Subcutaneous adipose tissue (tissue), 4 donors: Measurements from ENCODE around the gene POU3F1. TPM values are rescaled to one million over a fixed set of nuclear protein-coding genes. Genes with fewer than 3 reads are reported as not detected.

Source experiments
- total RNA-seq, 4 donors: library from RNA; depleted of rRNA; stranded (reverse); fragments of >200 nt; gene quantifications; one replicate each; pipeline ENCODE4 v1.1.0, GENCODE V29; 2016
- TF ChIP-seq, protein P1 (sequence below): fragments of 450-650 bp; IDR thresholded peaks from one replicate; pipeline ENCODE4 v1.5.1; 2016; ENCODE audit warnings: low read depth, mild to moderate bottlenecking, control low read depth, antibody characterized with exemption, moderate library complexity

The POU3F1 gene
- total RNA-seq, 4 donors from 2014 or later, result not detected

DNA sequence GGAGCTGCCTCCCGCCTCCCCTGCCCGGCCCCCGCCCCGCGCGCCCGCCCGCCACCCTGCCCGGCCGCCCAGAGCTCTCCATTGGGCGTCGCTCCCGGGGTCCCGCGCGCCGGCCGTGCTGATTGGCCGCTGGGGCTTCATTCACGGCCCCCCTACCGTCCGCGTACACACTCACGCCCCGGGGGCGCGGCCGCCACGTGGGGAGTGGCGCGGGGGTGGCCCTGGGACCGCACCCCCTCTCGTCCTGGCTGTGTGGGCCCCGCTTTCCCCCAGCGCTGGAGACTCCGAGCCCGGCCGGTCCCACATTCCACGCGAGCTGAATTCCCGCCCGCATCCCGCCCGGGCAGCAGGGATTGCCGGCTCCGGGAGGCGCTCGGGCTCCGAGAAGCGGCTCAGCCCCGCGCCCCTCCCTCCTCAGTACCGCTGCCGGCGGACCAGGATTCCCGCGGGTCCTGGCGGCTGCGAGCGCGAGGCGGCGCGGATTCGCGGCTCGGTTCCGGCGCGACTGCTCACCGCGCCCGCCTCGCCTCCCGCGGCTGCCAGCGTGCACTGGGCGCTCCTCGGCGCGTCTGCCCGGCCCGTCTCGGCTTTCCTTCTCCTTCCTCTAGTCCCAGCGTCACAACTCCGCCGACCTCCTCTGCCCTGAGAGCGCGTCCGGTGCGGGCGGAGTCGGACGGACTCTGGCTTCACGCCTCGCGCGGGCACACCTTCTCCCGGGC, 450 bp upstream of the POU3F1 start:
- TF ChIP-seq, protein P1, sequence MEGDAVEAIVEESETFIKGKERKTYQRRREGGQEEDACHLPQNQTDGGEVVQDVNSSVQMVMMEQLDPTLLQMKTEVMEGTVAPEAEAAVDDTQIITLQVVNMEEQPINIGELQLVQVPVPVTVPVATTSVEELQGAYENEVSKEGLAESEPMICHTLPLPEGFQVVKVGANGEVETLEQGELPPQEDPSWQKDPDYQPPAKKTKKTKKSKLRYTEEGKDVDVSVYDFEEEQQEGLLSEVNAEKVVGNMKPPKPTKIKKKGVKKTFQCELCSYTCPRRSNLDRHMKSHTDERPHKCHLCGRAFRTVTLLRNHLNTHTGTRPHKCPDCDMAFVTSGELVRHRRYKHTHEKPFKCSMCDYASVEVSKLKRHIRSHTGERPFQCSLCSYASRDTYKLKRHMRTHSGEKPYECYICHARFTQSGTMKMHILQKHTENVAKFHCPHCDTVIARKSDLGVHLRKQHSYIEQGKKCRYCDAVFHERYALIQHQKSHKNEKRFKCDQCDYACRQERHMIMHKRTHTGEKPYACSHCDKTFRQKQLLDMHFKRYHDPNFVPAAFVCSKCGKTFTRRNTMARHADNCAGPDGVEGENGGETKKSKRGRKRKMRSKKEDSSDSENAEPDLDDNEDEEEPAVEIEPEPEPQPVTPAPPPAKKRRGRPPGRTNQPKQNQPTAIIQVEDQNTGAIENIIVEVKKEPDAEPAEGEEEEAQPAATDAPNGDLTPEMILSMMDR, result no peak

DNA sequence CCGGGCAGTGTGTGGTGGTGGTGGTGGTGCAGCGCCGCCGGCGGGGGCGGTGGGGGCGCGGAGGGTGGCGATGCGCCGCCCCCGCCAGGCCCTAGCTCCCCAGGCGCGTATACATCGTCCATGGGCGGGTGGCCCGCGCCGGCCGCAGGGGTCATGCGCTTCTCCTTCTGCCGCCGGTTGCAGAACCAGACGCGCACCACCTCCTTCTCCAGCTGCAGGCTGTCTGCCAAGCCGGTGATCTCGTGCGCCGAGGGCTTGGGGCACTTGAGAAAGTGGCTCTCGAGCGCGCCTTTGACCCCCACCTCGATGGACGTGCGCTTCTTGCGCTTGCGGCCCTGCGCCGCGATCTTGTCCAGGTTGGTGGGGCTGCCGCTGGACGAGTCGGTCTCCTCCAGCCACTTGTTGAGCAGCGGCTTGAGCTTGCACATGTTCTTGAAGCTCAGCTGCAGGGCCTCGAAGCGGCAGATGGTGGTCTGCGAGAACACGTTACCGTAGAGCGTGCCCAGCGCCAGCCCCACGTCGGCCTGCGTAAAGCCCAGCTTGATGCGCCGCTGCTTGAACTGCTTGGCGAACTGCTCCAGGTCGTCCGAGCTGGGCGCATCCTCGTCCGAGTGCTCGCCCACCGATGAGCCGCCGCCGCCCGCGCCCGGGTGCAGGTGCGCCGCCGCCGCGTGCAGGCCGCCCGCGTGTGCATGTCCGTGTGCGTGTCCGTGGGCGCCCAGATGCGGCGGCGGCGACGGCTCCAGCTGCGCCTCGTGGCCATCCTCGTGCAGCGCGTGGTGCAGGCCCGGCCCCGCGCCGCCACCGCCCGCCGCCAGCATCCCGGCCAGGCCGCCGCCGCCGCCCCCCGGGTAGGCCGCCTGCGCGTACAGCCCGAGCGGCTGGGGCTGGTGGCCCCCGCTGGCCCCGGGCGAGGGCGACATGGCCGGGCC, 926 bp downstream of the POU3F1 start:
- TF ChIP-seq, protein P1, result no peak

DNA sequence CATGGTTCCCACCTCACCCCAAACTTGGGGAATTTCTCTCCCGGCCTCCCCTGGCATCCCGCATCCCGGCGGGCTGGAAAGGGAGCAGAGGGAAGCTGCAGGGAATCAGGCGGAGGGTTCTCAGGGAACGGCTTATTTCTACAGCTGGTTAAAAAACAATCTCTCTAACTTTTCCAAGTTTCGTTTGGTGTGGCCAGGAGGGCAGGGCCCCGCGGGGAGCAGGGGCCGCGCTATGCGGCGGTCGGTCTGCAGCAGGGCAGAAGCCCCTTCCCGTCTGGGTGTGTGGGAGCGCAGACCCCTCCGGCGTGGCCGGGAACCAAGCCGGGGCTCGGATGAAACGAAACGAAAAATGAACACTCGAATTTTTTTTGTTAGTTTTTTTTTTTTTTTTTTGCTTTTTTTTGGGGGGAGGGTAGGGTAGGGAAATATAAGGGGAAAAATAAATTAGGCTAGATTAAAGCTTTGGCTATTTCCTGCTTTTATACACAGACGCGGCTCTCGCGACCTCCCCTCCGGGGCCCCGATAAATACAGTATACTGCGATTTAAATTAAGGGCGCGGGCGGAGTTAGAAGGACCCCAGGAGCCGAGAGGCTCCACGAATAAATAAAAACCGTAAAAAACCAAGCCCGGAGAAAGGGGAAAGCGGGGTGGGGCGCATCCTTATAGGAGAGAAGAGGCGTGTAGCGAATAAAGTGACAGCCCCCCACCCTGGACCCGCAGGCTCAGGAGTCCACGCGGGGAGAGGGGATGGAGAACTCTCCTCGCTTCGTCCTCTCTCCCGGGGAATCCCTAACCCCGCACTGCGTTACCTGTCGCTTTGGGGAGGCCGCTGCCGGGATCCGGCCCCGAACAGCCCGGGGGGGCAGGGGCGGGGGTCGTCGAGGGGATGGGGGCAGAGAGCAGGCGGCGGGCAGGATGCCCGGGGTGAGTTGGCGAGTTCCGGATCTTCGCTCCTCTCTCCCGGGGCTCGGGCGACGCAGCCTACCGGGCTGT, 2.1 kb downstream of the POU3F1 start:
- TF ChIP-seq, protein P1, result no peak

DNA sequence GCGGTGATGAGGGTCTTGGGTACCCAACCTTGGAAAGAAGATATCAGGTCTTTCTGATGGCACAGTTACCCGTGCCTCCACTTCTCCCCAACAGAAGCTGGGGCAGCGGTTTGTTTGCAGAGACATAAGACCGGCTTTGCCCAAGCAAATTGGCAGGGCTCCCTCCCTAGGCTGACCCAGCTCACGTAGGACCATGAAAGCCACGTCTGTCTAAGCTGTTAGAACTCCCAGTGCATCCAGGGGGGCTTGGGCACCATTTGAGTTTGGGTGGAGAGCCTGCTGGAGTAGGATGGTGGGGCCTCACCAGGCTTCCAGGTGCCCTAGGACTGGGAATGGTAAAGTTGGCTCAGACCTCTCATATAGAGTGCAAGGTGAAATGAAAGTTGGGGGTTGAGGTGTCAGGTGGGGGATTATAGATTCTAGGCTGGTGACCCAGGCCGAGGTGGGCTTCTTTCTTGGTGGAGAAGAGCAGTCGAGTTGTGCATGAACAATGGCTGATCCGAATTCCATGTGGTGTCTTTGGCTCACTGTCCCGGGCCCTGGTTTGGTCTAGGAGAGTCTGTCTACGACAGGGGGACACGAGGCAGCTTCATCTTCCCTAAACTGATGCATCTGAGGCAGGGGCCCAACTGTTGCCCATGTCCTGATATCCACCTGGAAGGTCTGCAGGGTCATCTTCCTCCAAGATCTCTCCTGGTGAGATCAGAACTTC, 3.4 kb downstream of the POU3F1 start:
- TF ChIP-seq, protein P1, result no peak

DNA sequence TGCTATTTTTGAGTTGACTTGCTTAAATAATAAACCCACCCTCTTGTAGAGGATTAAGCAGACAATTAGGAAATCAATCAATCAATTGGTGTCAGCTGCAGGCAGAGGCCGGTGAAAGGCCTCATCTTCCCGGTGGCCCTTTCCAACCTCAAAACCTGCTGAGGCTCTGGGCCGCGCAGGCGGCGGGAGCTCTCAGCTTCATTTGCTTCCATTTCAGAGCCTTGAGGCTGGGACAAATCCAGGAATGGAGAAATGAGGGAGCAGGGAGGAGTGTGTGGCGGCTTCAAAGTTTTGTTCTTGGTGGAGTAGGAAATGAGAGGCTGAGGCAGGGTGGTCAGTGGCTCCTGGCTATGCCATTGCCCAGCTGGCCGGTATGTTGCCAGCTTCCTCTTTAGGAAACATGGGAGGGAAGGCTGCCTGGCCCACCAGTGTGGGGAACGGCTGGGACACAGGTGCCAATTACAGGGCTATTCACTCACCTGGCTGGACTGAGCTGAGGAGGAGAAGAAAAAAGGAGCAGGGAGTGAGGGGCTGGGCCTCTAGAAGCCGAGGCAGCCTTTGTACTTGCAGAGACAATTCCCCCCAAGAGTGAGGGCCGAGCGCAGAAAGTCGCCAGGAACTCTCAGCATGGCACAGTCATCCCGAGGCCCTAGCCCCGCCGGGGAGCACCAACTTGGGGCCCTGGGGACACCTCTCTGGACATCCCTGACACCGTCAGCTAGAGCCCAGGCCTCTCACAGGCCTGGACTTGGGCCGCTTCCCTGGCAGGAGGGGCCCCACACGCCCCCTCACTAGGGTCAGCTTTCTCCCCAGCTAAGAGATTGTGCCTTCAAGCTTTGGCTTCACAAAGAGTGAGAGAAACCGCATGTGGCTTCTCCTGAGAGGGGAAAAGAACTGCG, 4.4 kb downstream of the POU3F1 start:
- TF ChIP-seq, protein P1, result no peak
